ENCODE results near the gene GGCT. TPM values are rescaled to one million over a fixed set of nuclear protein-coding genes. Genes with fewer than 3 reads are reported as not detected.

Gene GGCT
- total RNA-seq, 5 donors from 2014 or later (not counting 1 experiment from before 2014, with no cell fraction given), result 7.4 to 14.1 (median 12.5) TPM

- ATAC-seq (replicated peaks in 1 of 4), result no peak
- POLR2A ChIA-PET, result no interaction called here
These were observed 57.2 kb downstream of the GGCT start for GRCh38 chr7:30447466-30447865.

More at GRCh38 chr7:30447466-30447865, 57.2 kb downstream of the GGCT start:
- Histone ChIP-seq H3K9me3 (no peaks in the 10 kb centered on the region), H3K27me3 (replicated peaks in 1 of 2; ENCODE audit: control insufficient read depth in 2 of 2, extremely low read depth in 1 of 2, insufficient read depth in 2 of 2, low read length in 1 of 2) (no peaks in the 10 kb centered on the region), H3K4me3 (ENCODE audit: control insufficient read depth in 1 of 2, extremely low read depth in 1 of 2, low read length in 1 of 2) (no peak overlapping the region), H3K4me1 (ENCODE audit: control insufficient read depth in 1 of 2, extremely low read depth in 1 of 2, insufficient read depth in 2 of 2, low read length in 2 of 2) (peaks cover 0 to 4% of the 10 kb centered on the region in 2 experiments), H3K36me3 (ENCODE audit: control insufficient read depth in 2 of 2, extremely low read depth in 1 of 2, insufficient read depth in 1 of 2, low read length in 1 of 2) (peaks cover 12 to 49% of the 10 kb centered on the region in 2 donors), H3K27ac (ENCODE audit: low read length) (no peak overlapping the region)
- peaks cover 37% of the 10 kb centered on the region for H3K36me3 Mint-ChIP-seq
- DNase-seq, result no peak
- H3K4me3 Mint-ChIP-seq, result no peak overlapping the region
- no peaks in the 10 kb centered on the region for H3K9me3 Mint-ChIP-seq
- no peak overlapping the region for H3K27ac Mint-ChIP-seq
- H3K4me1 Mint-ChIP-seq, result peaks cover 0 to 11% (median 6%) of the 10 kb centered on the region in 3 donors
- 98% methylated on average over 7 of the region's 8 CpGs for WGBS (ENCODE audit: insufficient coverage)
- H3K27me3 Mint-ChIP-seq, result no peaks in the 10 kb centered on the region
- CTCF ChIA-PET, result no interaction called here

Other genes with a start within 250 kb of the GGCT start
- gene ZNRF2, start 220.2 kb downstream of the GGCT start, total RNA-seq, result 10 to 100 TPM; 22.4 to 38.4 (median 30.8) TPM
- 10 to 100 TPM; 15.6 to 24.6 (median 19.4) TPM for gene NOD1, start 26.0 kb downstream of the GGCT start, total RNA-seq
- 100 to 1,000 TPM in 4 of 5 donors, 10 to 100 TPM in 1; 78.8 to 121 (median 114) TPM for gene GARS1, start 90.0 kb upstream of the GGCT start, total RNA-seq
- under 1 TPM in 1 of 5 donors, not detected in 4; 0.09 TPM for gene CRHR2, start 177.6 kb upstream of the GGCT start, total RNA-seq
- gene INMT, start 247.3 kb upstream of the GGCT start, total RNA-seq, result 1 to 10 TPM in 1 of 5 donors, under 1 TPM in 4; 0.14 to 1.7 (median 0.75) TPM